Adrenal gland (tissue), 12 donors: ENCODE results near the gene CRYAB. TPM values are rescaled to one million over a fixed set of nuclear protein-coding genes. Genes with fewer than 3 reads are reported as not detected.

Experiments
- DNase-seq, 7 donors: peaks; one replicate each; pipeline ENCODE4 v3.0.0-alpha.2; 2019 to 2020
- H3K27ac ChIP-seq, 5 donors: fragments of 200-600 bp; sonication (generic) in 4 of 5; 1 replicate in 3 of 5; 2 replicates in 2 of 5; pipeline versions ENCODE4 v1.5.1 to v1.8.0; 2016 to 2020; ENCODE audit warnings: mild to moderate bottlenecking in 1 of 5
- H3K27me3 ChIP-seq: fragments of 200-600 bp; 2 replicates; pipeline ENCODE4 v1.8.0; 2021
- H3K36me3 ChIP-seq, 2 donors: fragments of 200-600 bp; replicated peaks in 1 of 2; 1 replicate in 1 of 2; 2 replicates in 1 of 2; pipeline versions ENCODE4 v1.5.1 to v1.8.0; 2018 to 2022
- H3K4me1 ChIP-seq, 2 donors: fragments of 200-600 bp; replicated peaks in 1 of 2; 1 replicate in 1 of 2; 2 replicates in 1 of 2; pipeline versions ENCODE4 v1.5.1 to v1.8.0; 2018 to 2021
- H3K4me3 ChIP-seq, 4 donors: fragments of 200-600 bp; sonication (generic) in 3 of 4; one replicate each; pipeline ENCODE4 v1.5.1; 2016 to 2018
- H3K9me3 ChIP-seq, 3 donors: fragments of 200-600 bp; sonication (generic) in 1 of 3; replicated peaks in 1 of 3; 1 replicate in 2 of 3; 2 replicates in 1 of 3; pipeline versions ENCODE4 v1.5.1 to v1.8.0; 2016 to 2021
- CTCF ChIP-seq, 6 experiments: fragments of 450-650 bp in 4 of 6; fragments of 200-600 bp in 2 of 6; sonication (generic) in 1 of 6; IDR thresholded peaks; 1 replicate in 5 of 6; 2 replicates in 1 of 6; pipeline versions ENCODE4 v1.5.1 to v1.8.0; 2016 to 2021; ENCODE audit warnings: antibody characterized with exemption in 6 of 6, mild to moderate bottlenecking in 2 of 6, moderate library complexity in 1 of 6
- POLR2A ChIP-seq, 2 donors: fragments of 450-650 bp; IDR thresholded peaks; one replicate each; pipeline ENCODE4 v1.6.1; 2017; ENCODE audit warnings: antibody characterized with exemption in 2 of 2, mild to moderate bottlenecking in 2 of 2, moderate library complexity in 1 of 2
- WGBS, 4 donors: extraction: QIAGEN DNeasy Blood & Tissue Kit in 2 of 4; methylation state at CpG; one replicate each; pipeline versions ENCODE4 v1.1.5 to v1.1.7; 2013 to 2017; 5-methylcytosine and 5-hydroxymethylcytosine counted together
- intact Hi-C, 2 donors: fragments of 100-400 bp; cut with DNase I; formaldehyde crosslinking; loops; one replicate each; pipeline versions ENCODE4 v1.14.1 to v1.15.0; 2022 to 2023
- polyA plus RNA-seq, 3 donors: library from polyadenylated mRNA; stranded (reverse); fragments of 200-250 nt in 2 of 3; fragments of 350-450 nt in 1 of 3; fragmentation: Illumina TruSeq in 1 of 3; extraction: RNeasy Lipid Tissue Mini Kit (QIAGEN cat#74804) in 1 of 3; gene quantifications; one replicate each; pipeline ENCODE4 v1.2.3, GENCODE V29; 2013 to 2014
- total RNA-seq, 9 donors: library from RNA; depleted of rRNA in 4 of 9; stranded (reverse); fragments of >200 nt in 4 of 9; fragments of 120-200 nt in 1 of 9; fragmentation: NEBNext Ultra II Directional in 1 of 9; extraction: Animal tissue kit (Norgen Biotek cat#: 25700) in 1 of 9; gene quantifications; one replicate each; pipeline versions ENCODE4 v1.1.0 to v1.2.4, GENCODE V29; 2013 to 2023
- donor health status: healthy with polysubstance abuse.
- donor health status: Bipolar disorder and iron deficiency.
- donor health status: DM: yes; HTN: yes; CAD: no.
- donor health status: DM: no; HTN: no; CAD: no.
- donor health status: DM: no; HTN: no; CAD: no.
- donor health status: DM: yes; HTN: yes; CAD: no.

The CRYAB gene
- total and polyA plus RNA-seq, 12 donors = 6.8 to 108 (median 66.5) TPM

- peaks cover 8 to 10% of the 10 kb centered on the region in 2 donors for H3K4me1 ChIP-seq
- no peaks in the 10 kb centered on the region for H3K27me3 ChIP-seq
- H3K36me3 ChIP-seq = no peaks in the 10 kb centered on the region
- WGBS, 4 donors = 89 to 99% (median 98%) methylated on average over 4 of the region's 4 CpGs
- no peak for DNase-seq
- intact Hi-C loops = no loop called here
- TF ChIP-seq POLR2A (IDR thresholded peaks at IDR 0.05) = no peak
- no peak for TF ChIP-seq CTCF (IDR thresholded peaks at IDR 0.05)
- no peak overlapping the region for H3K4me3 ChIP-seq
- H3K9me3 ChIP-seq = no peaks in the 10 kb centered on the region
- no peak overlapping the region for H3K27ac ChIP-seq
These were observed 42.6 kb upstream of the CRYAB start for GRCh38 chr11:111954154-111954553.

DNA sequence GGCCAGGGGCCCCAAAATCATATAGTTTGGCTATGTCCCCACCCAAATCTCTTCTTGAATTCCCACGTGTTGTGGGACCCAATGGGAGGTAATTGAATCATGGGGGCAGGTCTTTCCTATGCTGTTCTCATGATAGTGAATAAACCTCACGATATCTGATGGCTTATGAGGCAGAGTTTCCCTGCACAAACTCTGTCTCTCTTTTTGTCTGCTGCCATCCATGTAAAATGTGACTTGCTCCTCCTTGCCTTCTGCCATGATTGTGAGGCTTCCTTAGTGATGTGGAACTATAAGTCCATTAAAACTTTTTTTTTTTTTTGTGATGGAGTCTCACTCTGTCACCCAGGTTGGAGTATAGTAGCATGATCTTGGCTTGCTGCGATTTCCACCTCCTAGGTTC is 40.0 kb upstream of the CRYAB start:
- WGBS, 4 donors = 89 to 98% (median 96%) methylated on average over 3 of the region's 3 CpGs
- H3K4me3 ChIP-seq = no peak overlapping the region
- intact Hi-C loops = no loop called here
- no peak for TF ChIP-seq POLR2A (IDR thresholded peaks at IDR 0.05)
- no peak for TF ChIP-seq CTCF (IDR thresholded peaks at IDR 0.05)
- no peak for DNase-seq
- no peaks in the 10 kb centered on the region for H3K36me3 ChIP-seq
- no peak overlapping the region for H3K27ac ChIP-seq
- H3K27me3 ChIP-seq = no peaks in the 10 kb centered on the region
- H3K4me1 ChIP-seq = peaks cover 8 to 16% of the 10 kb centered on the region in 2 donors
- no peaks in the 10 kb centered on the region for H3K9me3 ChIP-seq

- intact Hi-C loops = no loop called here
- DNase-seq = peak; percentile 63 to 87 (median 71)
- Histone ChIP-seq H3K4me3 (no peak overlapping the region), H3K36me3 (no peaks in the 10 kb centered on the region), H3K4me1 (peaks cover 8 to 24% of the 10 kb centered on the region in 2 donors), H3K27me3 (no peaks in the 10 kb centered on the region), H3K9me3 (no peaks in the 10 kb centered on the region), H3K27ac (peak overlapping the region in 4 of 5 donors; percentile 35 to 69 (median 46))
- 19 to 23% (median 23%) methylated on average over 7 of the region's 7 CpGs for WGBS, 4 donors
- TF ChIP-seq CTCF (IDR thresholded peaks at IDR 0.05) (no peak), POLR2A (IDR thresholded peaks at IDR 0.05) (no peak)
These were observed 38.2 kb upstream of the CRYAB start for GRCh38 chr11:111949519-111950426.

GRCh38 chr11:111947143-111947542 is 35.6 kb upstream of the CRYAB start:
- Histone ChIP-seq H3K4me1 (peaks cover 20 to 34% of the 10 kb centered on the region in 2 donors), H3K4me3 (no peak overlapping the region), H3K27ac (no peak overlapping the region), H3K27me3 (no peaks in the 10 kb centered on the region), H3K36me3 (no peaks in the 10 kb centered on the region), H3K9me3 (no peaks in the 10 kb centered on the region)
- DNase-seq = no peak
- intact Hi-C loops = no loop called here
- TF ChIP-seq POLR2A (IDR thresholded peaks at IDR 0.05) (no peak), CTCF (IDR thresholded peaks at IDR 0.05) (no peak)
